GM21723 (cell line): ENCODE measurements around the gene ACSS2.

Experiments used
- ATAC-seq: cut with Tn5 transposase; IDR thresholded peaks from one replicate; pipeline ENCODE4 v1.9.1; 2021; ENCODE audit warnings: mild to moderate bottlenecking, moderate library complexity; ENCODE audit not compliant: unreplicated experiment

ACSS2 gene

DNA sequence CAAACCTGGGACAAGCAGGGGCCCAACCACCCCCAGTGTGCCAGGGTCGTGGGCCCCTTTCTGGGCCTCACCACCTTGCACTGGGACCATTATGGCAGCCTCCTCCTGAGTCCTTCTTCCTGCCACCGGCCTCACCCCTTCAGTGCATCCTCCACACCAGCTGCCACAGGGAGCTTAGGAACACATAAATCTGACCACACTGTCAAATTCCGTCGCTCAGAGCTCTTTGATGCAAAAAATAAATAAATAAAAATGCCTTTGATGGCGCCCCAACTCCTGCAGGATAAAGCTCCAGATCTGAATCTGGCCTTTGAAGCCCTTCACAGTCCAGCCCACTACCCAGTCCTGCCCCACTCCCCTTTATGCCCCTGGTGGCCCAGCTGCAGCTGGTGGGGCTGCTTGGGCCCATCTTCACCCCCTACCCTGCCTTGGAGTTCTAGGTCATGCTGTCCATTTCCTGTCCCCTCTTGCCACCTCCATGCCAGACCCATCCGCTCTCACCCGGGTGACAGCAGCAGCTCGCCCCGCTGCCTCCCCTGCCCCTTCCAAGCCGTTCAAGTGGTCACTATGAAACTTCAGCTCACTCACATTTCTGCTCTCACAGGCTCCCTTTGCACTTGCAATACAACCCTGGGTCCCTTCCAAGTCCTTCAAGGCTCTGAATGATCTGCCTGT is 95.3 kb downstream of the ACSS2 start:
- no peak for ATAC-seq

DNA sequence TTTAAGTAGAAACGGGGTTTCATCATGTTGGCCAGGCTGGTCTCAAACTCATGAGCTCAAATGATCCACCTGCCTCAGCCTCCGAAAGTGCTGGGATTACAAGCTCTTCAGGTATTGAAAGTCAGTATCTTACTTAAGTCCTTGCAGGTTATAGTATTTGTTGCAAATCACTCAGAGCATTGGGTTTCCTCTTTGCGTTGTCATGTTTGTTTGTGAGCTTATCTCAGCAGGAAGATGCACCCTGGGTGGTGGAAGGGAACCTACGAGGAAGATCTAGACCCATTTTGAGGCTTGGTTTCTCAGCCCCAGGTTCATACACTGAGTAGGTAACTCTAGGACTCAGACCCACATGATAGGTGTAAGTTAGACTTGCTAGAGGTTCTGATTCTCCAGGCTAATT is 97.8 kb downstream of the ACSS2 start:
- no peak for ATAC-seq

GRCh38 chr20:34976286-34976685 is 99.9 kb downstream of the ACSS2 start:
- no peak for ATAC-seq
